ENCODE measurements around the gene FSHB. TPM values are rescaled to one million over a fixed set of nuclear protein-coding genes. Genes with fewer than 3 reads are reported as not detected.

Gene FSHB
- total and polyA plus RNA-seq, 2 of the 8 experiments (the other 6 are each of a cell fraction or from before 2014, with no cell fraction given) = not detected

GRCh38 chr11:30270671-30271070 lies 39.9 kb downstream of the FSHB start:
- Histone ChIP-seq H3K4me3 (ENCODE audit: extremely low read depth in 1 of 4, insufficient read depth in 2 of 4, low read depth in 3 of 4, low read length in 4 of 4) (no peak overlapping the region), H4K91ac (replicated peaks; ENCODE audit: insufficient read length, low read length) (no peak overlapping the region), H2BK12ac (ENCODE audit: low read depth, low read length) (no peak overlapping the region), H4K8ac (ENCODE audit: extremely low read depth, insufficient read depth, low read length) (no peak overlapping the region), H2BK5ac (ENCODE audit: low read depth, low read length) (no peak overlapping the region), H2BK120ac (replicated peaks; ENCODE audit: low read depth, low read length) (no peak overlapping the region), H3K27ac (ENCODE audit: low read depth, low read length) (no peak overlapping the region), H3K23ac (ENCODE audit: insufficient read length) (no peak overlapping the region), H3K79me2 (ENCODE audit: control insufficient read depth in 1 of 2, insufficient read depth in 2 of 2, low read length in 2 of 2) (no peaks in the 10 kb centered on the region), H3K27me3 (replicated peaks in 1 of 4; ENCODE audit: control insufficient read depth in 3 of 4, extremely low read depth in 1 of 4, insufficient read depth in 3 of 4, low read length in 3 of 4) (no peaks in the 10 kb centered on the region), H4K5ac (ENCODE audit: insufficient read length, low read depth, low read length) (no peak overlapping the region), H3K4ac (replicated peaks; ENCODE audit: insufficient read length, low read depth, low read length) (no peak overlapping the region), H3K36me3 (ENCODE audit: control insufficient read depth in 2 of 4, insufficient read depth in 4 of 4, low read length in 3 of 4) (no peaks in the 10 kb centered on the region), H3K79me1 (ENCODE audit: low read depth, low read length) (no peaks in the 10 kb centered on the region), H3K23me2 (ENCODE audit: low read depth, low read length) (no peaks in the 10 kb centered on the region; the same call in 1 of the 2 replicates), H3K14ac (ENCODE audit: insufficient read length) (no peak overlapping the region), H2BK20ac (ENCODE audit: low read length) (no peak overlapping the region), H2AFZ (ENCODE audit: low read length) (no peak overlapping the region), H2BK15ac (ENCODE audit: low read length) (no peak overlapping the region), H3K9me3 (ENCODE audit: insufficient read depth in 2 of 2, low read depth in 1 of 2, low read length in 1 of 2) (peaks cover 0 to 9% of the 10 kb centered on the region in 2 experiments; a peak in 1 of 4 replicates), H3K4me1 (replicated peaks in 1 of 4; ENCODE audit: control insufficient read depth in 3 of 4, insufficient read depth in 4 of 4, low read length in 3 of 4) (no peaks in the 10 kb centered on the region), H2AK5ac (ENCODE audit: low read depth, low read length) (no peak overlapping the region), H3K4me2 (ENCODE audit: insufficient read depth in 1 of 2, low read depth in 2 of 2, low read length in 2 of 2) (no peak overlapping the region), H3K56ac (replicated peaks; ENCODE audit: insufficient read length, low read depth, low read length) (no peak overlapping the region), H4K20me1 (replicated peaks in 1 of 2; ENCODE audit: control insufficient read depth in 1 of 2, insufficient read depth in 2 of 2, low read length in 2 of 2) (no peaks in the 10 kb centered on the region), H3K18ac (ENCODE audit: extremely low read depth, low read length) (no peak overlapping the region), H3K9ac (replicated peaks in 1 of 4; ENCODE audit: extremely low read depth in 1 of 4, low read depth in 3 of 4, low read length in 3 of 4) (no peak overlapping the region)
- no peak for DNase-seq (ENCODE audit: low read depth in 1 of 2, low spot score in 2 of 2)
- TF ChIP-seq PHF8 (conservative IDR thresholded peaks at IDR 0.05; ENCODE audit: low read depth, low read length) (no peak), ASH2L (IDR thresholded peaks at IDR 0.05; ENCODE audit: low read length) (no peak), TEAD4 (IDR thresholded peaks at IDR 0.05; ENCODE audit: low read depth, low read length) (no peak), POLR2AphosphoS5 (IDR thresholded peaks at IDR 0.05; ENCODE audit: low read depth, low read length) (no peak)
- CTCF ChIA-PET (ENCODE audit: partially characterized antibody) = interaction anchor here (1.9 kb wide), 1 partner anchor 30 kb away, joined by 5 read pairs; no protein-coding TSS in a partner anchor
- no peak for FAIRE-seq
- POLR2A ChIA-PET (ENCODE audit: partially characterized antibody) = no interaction called here

Data from H1 (cell line).